HFFc6 (cell line): ENCODE measurements around the gene ST3GAL6. TPM values are rescaled to one million over a fixed set of nuclear protein-coding genes. Genes with fewer than 3 reads are reported as not detected.

ENCODE experiments used
- DNase-seq: peaks from one replicate; pipeline ENCODE4 v3.0.0-alpha.2; 2018
- H3K27ac Mint-ChIP-seq: 2 replicates; pipeline ENCODE4 v1.8.0; 2020; ENCODE audit warnings: mild to moderate bottlenecking, mixed read lengths
- H3K27me3 Mint-ChIP-seq: 2 replicates; pipeline ENCODE4 v1.8.0; 2021; ENCODE audit warnings: mild to moderate bottlenecking, moderate library complexity, mixed read lengths; ENCODE audit not compliant: insufficient read depth
- H3K36me3 Mint-ChIP-seq: 2 replicates; pipeline ENCODE4 v1.8.0; 2021; ENCODE audit warnings: low read depth, mixed read lengths
- H3K4me1 Mint-ChIP-seq: 2 replicates; pipeline ENCODE4 v1.8.0; 2020; ENCODE audit warnings: low read depth, mixed read lengths
- H3K4me3 Mint-ChIP-seq: 2 replicates; pipeline ENCODE4 v1.8.0; 2020; ENCODE audit warnings: mild to moderate bottlenecking, moderate library complexity, mixed read lengths
- H3K9me3 Mint-ChIP-seq: 2 replicates; pipeline ENCODE4 v1.8.0; 2020; ENCODE audit warnings: mild to moderate bottlenecking, mixed read lengths
- CTCF ChIP-seq: fragments of 200-600 bp; sonication (generic); IDR thresholded peaks from 2 replicates; pipeline ENCODE4 v1.5.0; 2021; ENCODE audit warnings: antibody characterized with exemption, mild to moderate bottlenecking
- total RNA-seq, 6 experiments: library from RNA; stranded (reverse); fragmentation: NEBNext Ultra II Directional; extraction: Animal tissue kit (Norgen Biotek cat#: 25700); gene quantifications; 2 replicates in 1 of 6; 3 replicates in 5 of 6; pipeline ENCODE4 v1.2.3, GENCODE V29; 2021

The ST3GAL6 gene
- total RNA-seq, 6 experiments from 2014 or later, result not detected

- H3K27ac Mint-ChIP-seq, result no peak overlapping the region
- no peaks in the 10 kb centered on the region for H3K9me3 Mint-ChIP-seq
- TF ChIP-seq CTCF, result no peak
- DNase-seq, result no peak
- peaks cover 54% of the 10 kb centered on the region for H3K27me3 Mint-ChIP-seq
- peaks cover 16% of the 10 kb centered on the region for H3K4me1 Mint-ChIP-seq
- no peaks in the 10 kb centered on the region for H3K36me3 Mint-ChIP-seq
- H3K4me3 Mint-ChIP-seq, result peak overlapping the region; percentile 78; the same call in 1 of the 2 replicates
Measured at GRCh38 chr3:98734306-98734705, 28.8 kb upstream of the ST3GAL6 start.

- Mint-ChIP-seq H3K36me3 (no peaks in the 10 kb centered on the region), H3K27ac (no peak overlapping the region), H3K9me3 (no peaks in the 10 kb centered on the region), H3K27me3 (peaks cover 55% of the 10 kb centered on the region), H3K4me1 (peaks cover 16% of the 10 kb centered on the region), H3K4me3 (no peak overlapping the region)
- no peak for TF ChIP-seq CTCF
- DNase-seq, result no peak
Measured at GRCh38 chr3:98734735-98735134, 28.4 kb upstream of the ST3GAL6 start.

GRCh38 chr3:98735296-98735695, 27.8 kb upstream of the ST3GAL6 start:
- H3K4me3 Mint-ChIP-seq, result no peak overlapping the region
- DNase-seq, result no peak
- H3K27ac Mint-ChIP-seq, result no peak overlapping the region
- TF ChIP-seq CTCF, result no peak
- H3K27me3 Mint-ChIP-seq, result peaks cover 56% of the 10 kb centered on the region
- peaks cover 16% of the 10 kb centered on the region for H3K4me1 Mint-ChIP-seq
- H3K9me3 Mint-ChIP-seq, result no peaks in the 10 kb centered on the region
- no peaks in the 10 kb centered on the region for H3K36me3 Mint-ChIP-seq

GRCh38 chr3:98735761-98736269, 27.3 kb upstream of the ST3GAL6 start:
- H3K27ac Mint-ChIP-seq, result no peak overlapping the region
- no peaks in the 10 kb centered on the region for H3K36me3 Mint-ChIP-seq
- H3K9me3 Mint-ChIP-seq, result no peaks in the 10 kb centered on the region
- H3K4me1 Mint-ChIP-seq, result peaks cover 16% of the 10 kb centered on the region
- no peak for TF ChIP-seq CTCF
- H3K27me3 Mint-ChIP-seq, result peaks cover 55% of the 10 kb centered on the region
- H3K4me3 Mint-ChIP-seq, result no peak overlapping the region
- DNase-seq, result no peak

GRCh38 chr3:98737301-98737700, 25.8 kb upstream of the ST3GAL6 start:
- DNase-seq, result no peak
- no peaks in the 10 kb centered on the region for H3K9me3 Mint-ChIP-seq
- TF ChIP-seq CTCF, result no peak
- H3K27me3 Mint-ChIP-seq, result peaks cover 58% of the 10 kb centered on the region
- no peaks in the 10 kb centered on the region for H3K36me3 Mint-ChIP-seq
- H3K27ac Mint-ChIP-seq, result no peak overlapping the region
- peaks cover 18% of the 10 kb centered on the region for H3K4me1 Mint-ChIP-seq
- no peak overlapping the region for H3K4me3 Mint-ChIP-seq

- no peak for DNase-seq
- no peaks in the 10 kb centered on the region for H3K36me3 Mint-ChIP-seq
- no peak overlapping the region for H3K4me3 Mint-ChIP-seq
- peaks cover 54% of the 10 kb centered on the region for H3K27me3 Mint-ChIP-seq
- H3K27ac Mint-ChIP-seq, result no peak overlapping the region
- TF ChIP-seq CTCF, result no peak
- H3K9me3 Mint-ChIP-seq, result no peaks in the 10 kb centered on the region
- peaks cover 7% of the 10 kb centered on the region; the same call in 1 of the 2 replicates for H3K4me1 Mint-ChIP-seq
Measured at GRCh38 chr3:98739266-98739665, 23.9 kb upstream of the ST3GAL6 start.
